ENCODE measurements around the gene BACE1. TPM values are rescaled to one million over a fixed set of nuclear protein-coding genes. Genes with fewer than 3 reads are reported as not detected.
"Not testable (repeated sequence)": the region's sequence is repeated elsewhere in the genome, so short reads cannot be mapped to it uniquely, and the experiment has no call there.

Gene BACE1
- total RNA-seq, 2 experiments from 2014 or later, result 1.1 to 2.6 TPM

DNA sequence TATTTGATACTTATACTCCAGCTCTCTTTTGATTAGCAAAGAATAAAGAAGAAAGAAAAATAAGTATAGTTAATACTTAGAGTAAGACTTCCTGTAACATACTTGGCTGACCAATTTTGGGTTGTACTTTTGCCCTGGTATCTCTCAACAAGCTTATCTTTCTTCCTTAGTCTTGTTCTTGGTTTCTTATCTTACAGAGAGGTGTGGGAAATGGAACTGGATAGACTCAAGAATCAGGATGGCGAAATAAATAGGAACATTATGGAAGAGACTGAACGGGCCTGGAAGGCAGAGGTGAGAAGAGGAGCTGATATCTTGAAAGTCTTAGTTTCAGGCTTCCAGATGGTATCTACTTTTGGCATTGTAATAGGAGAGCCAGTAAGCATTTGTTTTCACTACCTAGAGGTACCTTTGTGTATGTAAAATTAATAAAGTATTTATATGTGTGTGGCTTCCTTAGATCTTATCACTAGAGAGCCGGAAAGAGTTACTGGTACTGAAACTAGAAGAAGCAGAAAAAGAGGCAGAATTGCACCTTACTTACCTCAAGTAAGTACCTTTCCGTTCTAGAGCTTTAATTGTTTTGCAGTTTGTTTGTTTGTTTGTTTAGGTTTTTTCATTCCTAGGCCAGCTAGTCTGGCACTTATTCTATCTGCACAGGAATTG, 36.2 kb downstream of the BACE1 start:
- Mint-ChIP-seq H3K4me3 (no peak overlapping the region), H3K27ac (peak overlapping the region; percentile 75), H3K9me3 (no peaks in the 10 kb centered on the region), H3K36me3 (peaks cover 26% of the 10 kb centered on the region), H3K27me3 (no peaks in the 10 kb centered on the region), H3K4me1 (peaks cover 2% of the 10 kb centered on the region)
- no peak for DNase-seq
- POLR2A ChIA-PET, result no interaction called here
- ATAC-seq (ENCODE audit: low read depth), result peak; percentile 10

DNA sequence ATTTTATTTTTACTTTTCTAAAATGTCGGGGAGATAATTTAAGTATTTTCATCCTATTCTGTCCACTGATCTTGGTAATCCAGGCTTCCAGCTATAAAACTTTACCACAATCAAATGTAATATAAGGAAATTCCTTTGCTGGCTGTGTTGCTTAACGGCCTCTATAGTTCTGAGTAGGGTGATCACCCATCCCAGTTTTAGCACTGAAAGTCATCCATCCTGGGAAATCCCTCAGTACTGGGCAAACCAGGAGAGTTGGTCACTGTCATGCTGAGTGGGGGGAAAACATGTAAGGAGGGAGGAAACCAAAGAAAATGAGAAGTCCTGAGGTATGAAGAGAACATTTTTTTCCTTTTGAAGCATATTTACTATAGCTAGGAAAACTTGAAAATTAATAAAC, 37.7 kb downstream of the BACE1 start:
- Mint-ChIP-seq H3K9me3 (peaks cover 2% of the 10 kb centered on the region), H3K36me3 (peaks cover 28% of the 10 kb centered on the region), H3K27me3 (no peaks in the 10 kb centered on the region), H3K27ac (no peak overlapping the region), H3K4me3 (no peak overlapping the region), H3K4me1 (peaks cover 2% of the 10 kb centered on the region)
- ATAC-seq (ENCODE audit: low read depth) (no peak), DNase-seq (no peak)
- POLR2A ChIA-PET, result no interaction called here

DNA sequence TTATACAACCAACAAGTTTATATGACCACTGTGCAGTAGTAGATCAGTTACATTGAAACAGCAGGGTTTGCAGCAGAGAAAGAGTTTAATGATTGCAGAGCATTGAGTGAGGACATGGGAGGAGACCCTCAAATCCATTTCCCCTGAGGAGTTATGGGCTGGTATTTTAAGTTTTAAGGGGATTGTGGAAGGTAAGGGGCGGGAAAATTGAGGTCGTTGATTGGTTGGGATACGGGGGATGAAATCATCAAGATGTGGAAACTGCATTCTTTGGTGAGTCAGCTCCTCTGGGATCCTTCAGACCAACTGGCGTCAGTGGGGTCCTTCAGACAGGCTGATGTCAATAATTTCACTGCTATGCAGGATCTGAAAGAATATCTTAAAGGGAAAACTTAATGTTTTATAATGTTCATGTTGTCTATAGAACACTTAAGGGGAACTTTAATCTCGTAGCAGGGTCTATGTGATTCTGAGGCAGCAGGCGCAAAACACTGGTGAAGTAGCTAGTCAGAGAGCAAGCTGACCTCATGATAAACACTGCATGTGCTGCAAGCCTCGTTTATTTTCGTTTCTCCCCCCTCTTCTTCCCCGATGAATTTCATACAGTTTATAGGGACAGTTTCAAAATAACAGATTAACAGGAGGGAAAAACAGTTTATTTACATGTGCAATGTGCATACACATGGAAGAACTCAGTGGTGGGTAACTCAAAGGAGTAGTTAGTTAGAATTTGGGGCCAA, 42.3 kb downstream of the BACE1 start:
- H3K9me3 Mint-ChIP-seq, result peaks cover 3% of the 10 kb centered on the region
- ATAC-seq (ENCODE audit: low read depth), result no peak
- POLR2A ChIA-PET, result no interaction called here
- H3K4me1 Mint-ChIP-seq, result no peaks in the 10 kb centered on the region
- no peak overlapping the region for H3K4me3 Mint-ChIP-seq
- H3K27ac Mint-ChIP-seq, result no peak overlapping the region
- H3K27me3 Mint-ChIP-seq, result no peaks in the 10 kb centered on the region
- H3K36me3 Mint-ChIP-seq, result peaks cover 15% of the 10 kb centered on the region
- no peak for DNase-seq

DNA sequence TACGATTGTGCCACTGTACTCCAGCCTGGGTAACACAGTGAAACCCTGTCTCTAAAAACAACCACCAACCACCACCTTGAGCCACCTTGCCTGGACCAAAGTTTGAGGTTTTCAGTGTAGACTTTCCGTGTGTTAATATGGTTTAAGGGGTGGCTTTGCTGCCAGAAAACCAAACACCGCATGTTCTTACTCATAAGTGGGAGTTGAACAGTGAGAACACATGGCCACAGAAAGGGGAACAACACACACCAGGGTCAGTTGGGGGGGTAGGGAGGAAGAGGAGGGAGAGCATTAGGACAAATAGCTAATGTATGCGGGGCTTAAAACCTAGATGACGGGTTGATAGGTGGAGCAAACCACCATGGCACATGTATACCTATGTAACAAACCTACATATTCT, 43.9 kb downstream of the BACE1 start:
- H3K27ac Mint-ChIP-seq; H3K4me3 Mint-ChIP-seq; ATAC-seq (ENCODE audit: low read depth); H3K4me1 Mint-ChIP-seq; DNase-seq; H3K27me3 Mint-ChIP-seq; POLR2A ChIA-PET; H3K9me3 Mint-ChIP-seq: not testable (repeated sequence)
- peaks cover 15% of the 10 kb centered on the region for H3K36me3 Mint-ChIP-seq

DNA sequence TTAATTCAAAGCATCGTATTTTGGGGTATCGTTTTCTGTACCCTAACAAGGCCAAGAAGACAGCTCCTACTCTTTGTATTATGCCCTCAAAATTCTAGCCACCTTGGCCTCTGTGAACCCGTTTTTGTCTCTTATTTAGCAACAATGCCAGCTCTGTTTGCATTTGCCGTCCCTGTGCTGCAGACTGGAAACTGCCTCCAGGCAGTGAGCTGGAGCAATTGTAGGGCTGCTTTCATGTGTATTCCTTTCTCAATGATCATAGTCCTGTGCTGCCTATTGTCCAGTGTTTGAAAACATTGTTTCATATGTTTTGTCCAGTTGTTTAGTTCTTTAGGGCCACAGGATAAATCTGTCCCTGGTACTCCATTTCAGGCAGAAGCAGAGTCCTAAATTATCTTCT, 44.8 kb downstream of the BACE1 start:
- H3K4me1 Mint-ChIP-seq, result no peaks in the 10 kb centered on the region
- no peak overlapping the region for H3K27ac Mint-ChIP-seq
- POLR2A ChIA-PET, result no interaction called here

DNA sequence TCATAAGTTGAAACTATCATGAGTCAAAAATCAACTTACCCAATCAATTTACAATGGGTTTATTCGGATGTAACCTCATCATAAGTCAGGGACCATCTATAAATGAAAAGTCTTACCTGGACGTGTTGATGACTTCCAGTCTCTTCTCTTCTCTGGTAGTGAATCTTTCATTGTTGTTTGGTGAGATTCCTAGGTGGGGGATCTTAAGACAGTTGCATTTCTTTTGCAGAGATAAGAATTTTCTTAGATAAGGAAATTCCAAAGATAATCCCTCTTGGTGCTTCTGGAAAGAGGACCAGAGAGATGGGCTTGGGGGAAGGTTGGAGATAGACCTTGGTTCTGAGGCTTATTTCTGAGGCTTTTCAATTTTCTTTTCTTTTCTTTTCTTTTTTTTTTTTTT, 46.2 kb downstream of the BACE1 start:
- POLR2A ChIA-PET, result no interaction called here
- ATAC-seq (ENCODE audit: low read depth) (no peak), DNase-seq (no peak)
- H3K36me3 Mint-ChIP-seq, result peaks cover 12% of the 10 kb centered on the region
- no peak overlapping the region for H3K4me3 Mint-ChIP-seq
- H3K9me3 Mint-ChIP-seq, result peaks cover 3% of the 10 kb centered on the region
- H3K27ac Mint-ChIP-seq, result no peak overlapping the region
- H3K27me3 Mint-ChIP-seq, result no peaks in the 10 kb centered on the region
- H3K4me1 Mint-ChIP-seq, result no peaks in the 10 kb centered on the region

More for the DNA sequence above, 44.8 kb downstream of the BACE1 start:
- Mint-ChIP-seq H3K27me3 (no peaks in the 10 kb centered on the region), H3K4me3 (no peak overlapping the region), H3K36me3 (peaks cover 16% of the 10 kb centered on the region), H3K9me3 (peaks cover 3% of the 10 kb centered on the region)
- DNase-seq (no peak), ATAC-seq (ENCODE audit: low read depth) (no peak)

DNA sequence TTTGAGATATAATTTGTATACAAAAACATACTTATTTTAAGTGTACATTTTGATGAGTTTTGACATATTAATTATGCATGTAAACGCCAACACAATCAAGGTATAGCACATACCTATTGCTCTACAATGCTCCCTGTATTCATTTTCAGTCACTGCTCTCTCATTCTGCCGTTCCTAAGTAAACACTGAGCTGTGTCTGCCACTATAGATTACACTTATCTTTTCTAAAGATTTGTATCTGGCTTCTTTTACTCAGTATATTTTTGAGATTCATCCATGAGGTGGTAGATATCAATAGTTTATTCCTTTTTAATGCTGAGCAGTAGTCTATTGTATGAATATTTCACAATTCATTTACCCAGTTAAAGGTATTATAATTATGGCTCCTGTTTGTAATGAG, 50.3 kb downstream of the BACE1 start:
- no peak for DNase-seq
- peaks cover 3% of the 10 kb centered on the region for H3K36me3 Mint-ChIP-seq
- H3K9me3 Mint-ChIP-seq, result no peaks in the 10 kb centered on the region
- no peaks in the 10 kb centered on the region for H3K27me3 Mint-ChIP-seq
- no peak for ATAC-seq (ENCODE audit: low read depth)
- POLR2A ChIA-PET, result no interaction called here
- no peak overlapping the region for H3K4me3 Mint-ChIP-seq
- no peaks in the 10 kb centered on the region for H3K4me1 Mint-ChIP-seq
- no peak overlapping the region for H3K27ac Mint-ChIP-seq

DNA sequence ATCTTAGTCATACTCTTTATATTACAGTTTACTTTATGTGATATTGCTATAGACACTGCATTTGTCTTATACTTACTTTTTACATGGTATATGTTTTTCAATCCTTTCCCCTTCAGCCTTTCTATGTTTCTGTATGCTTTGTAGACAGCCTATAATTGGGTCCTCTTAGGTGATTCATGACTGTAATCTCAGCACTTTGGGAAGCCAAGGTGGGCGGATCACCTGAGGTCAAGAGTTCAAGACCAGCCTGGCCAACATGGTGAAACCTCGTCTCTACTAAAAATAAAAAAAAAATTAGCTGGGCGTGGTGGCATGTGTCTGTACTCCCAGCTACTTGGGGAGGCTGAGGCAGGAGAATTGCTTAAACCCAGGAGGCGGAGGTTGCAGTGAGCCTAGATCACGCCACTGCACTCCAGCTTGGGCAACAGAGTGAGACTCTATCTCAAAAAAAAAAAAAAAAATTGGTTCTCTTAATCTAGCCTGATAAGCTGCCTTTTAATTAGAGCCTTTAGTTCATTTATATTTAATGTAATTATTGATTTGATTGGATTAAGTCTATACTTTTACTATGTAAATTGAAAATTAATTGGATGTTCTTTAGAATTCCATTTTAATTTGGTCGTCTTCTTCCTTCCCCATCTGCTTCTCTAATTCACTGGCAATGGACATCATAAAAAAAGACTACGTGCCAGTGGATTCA, 51.3 kb downstream of the BACE1 start:
- not testable (repeated sequence) for H3K4me3 Mint-ChIP-seq

DNA sequence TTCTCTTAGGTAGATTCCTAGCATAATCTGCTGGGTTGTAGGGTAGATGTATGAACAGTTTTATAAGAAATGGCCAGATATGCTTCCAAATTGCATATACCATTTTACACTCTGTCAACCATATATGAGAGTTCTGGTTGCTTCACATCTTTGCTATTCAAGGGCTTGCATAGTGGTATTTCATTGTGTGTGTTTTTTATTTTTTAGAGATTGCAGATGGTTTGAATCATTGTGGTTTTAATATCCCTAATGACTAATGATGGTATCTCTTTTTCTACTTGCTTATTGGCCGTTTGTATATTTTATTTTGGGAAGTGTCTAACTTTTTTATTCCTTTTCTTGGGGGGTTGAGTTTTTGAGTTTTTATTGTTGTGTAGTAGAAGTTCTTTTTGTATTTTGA, 56.6 kb downstream of the BACE1 start:
- H3K27me3 Mint-ChIP-seq, result no peaks in the 10 kb centered on the region
- POLR2A ChIA-PET, result no interaction called here
- no peak overlapping the region for H3K4me3 Mint-ChIP-seq
- H3K27ac Mint-ChIP-seq, result no peak overlapping the region
- DNase-seq (no peak), ATAC-seq (ENCODE audit: low read depth) (no peak)
- peaks cover 14% of the 10 kb centered on the region for H3K36me3 Mint-ChIP-seq
- no peaks in the 10 kb centered on the region for H3K9me3 Mint-ChIP-seq
- peaks cover 5% of the 10 kb centered on the region for H3K4me1 Mint-ChIP-seq

More for the DNA sequence above, 51.3 kb downstream of the BACE1 start:
- POLR2A ChIA-PET; H3K9me3 Mint-ChIP-seq; H3K27ac Mint-ChIP-seq; H3K36me3 Mint-ChIP-seq; ATAC-seq (ENCODE audit: low read depth); DNase-seq; H3K4me1 Mint-ChIP-seq; H3K27me3 Mint-ChIP-seq: not testable (repeated sequence)

DNA sequence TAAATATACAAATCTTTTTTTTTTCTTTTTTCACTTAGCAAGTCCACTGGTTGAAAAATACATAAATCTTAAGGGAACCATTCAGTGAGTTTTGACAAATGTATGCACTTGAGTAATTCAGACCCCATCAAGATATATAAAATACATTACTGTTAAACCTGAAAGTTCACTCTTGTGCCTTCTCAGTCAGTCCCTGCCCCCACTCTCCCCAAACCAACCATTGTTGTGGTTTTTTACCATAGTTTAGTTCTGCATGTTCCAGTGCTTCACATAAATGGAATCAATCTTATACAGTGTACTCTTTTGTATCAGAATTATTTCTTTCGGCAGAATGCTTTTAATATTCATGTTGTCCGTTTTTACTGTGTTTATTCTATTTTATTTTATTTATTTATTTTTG, 57.5 kb downstream of the BACE1 start:
- no peak for ATAC-seq (ENCODE audit: low read depth)
- Mint-ChIP-seq H3K9me3 (no peaks in the 10 kb centered on the region), H3K27ac (no peak overlapping the region), H3K4me1 (peaks cover 5% of the 10 kb centered on the region), H3K27me3 (no peaks in the 10 kb centered on the region), H3K4me3 (no peak overlapping the region), H3K36me3 (peaks cover 17% of the 10 kb centered on the region)
- DNase-seq, result no peak
- POLR2A ChIA-PET, result no interaction called here

DNA sequence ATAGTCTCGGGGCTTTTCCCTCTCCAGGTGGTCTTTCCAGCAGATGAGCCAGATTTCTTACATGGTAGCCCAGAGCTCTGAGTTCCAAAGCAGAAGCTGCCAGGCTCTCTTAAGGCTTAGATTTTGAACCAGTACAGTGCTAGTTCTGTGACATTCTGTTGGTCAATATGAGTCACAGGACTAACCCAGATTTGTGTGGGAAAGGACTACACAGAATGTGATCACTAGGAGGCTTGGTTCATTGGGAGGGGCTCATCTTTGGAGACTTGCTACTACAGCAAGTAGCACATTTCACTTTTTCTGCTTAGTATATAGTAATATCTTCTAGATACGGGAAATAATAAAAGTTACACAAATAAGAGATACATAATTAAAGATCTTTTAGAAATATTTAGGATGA, 59.5 kb downstream of the BACE1 start:
- POLR2A ChIA-PET, result no interaction called here
- DNase-seq (no peak), ATAC-seq (ENCODE audit: low read depth) (no peak)
- H3K36me3 Mint-ChIP-seq, result peaks cover 17% of the 10 kb centered on the region
- H3K27ac Mint-ChIP-seq, result no peak overlapping the region
- H3K9me3 Mint-ChIP-seq, result no peaks in the 10 kb centered on the region
- H3K4me1 Mint-ChIP-seq, result peaks cover 9% of the 10 kb centered on the region
- no peak overlapping the region for H3K4me3 Mint-ChIP-seq
- H3K27me3 Mint-ChIP-seq, result no peaks in the 10 kb centered on the region

DNA sequence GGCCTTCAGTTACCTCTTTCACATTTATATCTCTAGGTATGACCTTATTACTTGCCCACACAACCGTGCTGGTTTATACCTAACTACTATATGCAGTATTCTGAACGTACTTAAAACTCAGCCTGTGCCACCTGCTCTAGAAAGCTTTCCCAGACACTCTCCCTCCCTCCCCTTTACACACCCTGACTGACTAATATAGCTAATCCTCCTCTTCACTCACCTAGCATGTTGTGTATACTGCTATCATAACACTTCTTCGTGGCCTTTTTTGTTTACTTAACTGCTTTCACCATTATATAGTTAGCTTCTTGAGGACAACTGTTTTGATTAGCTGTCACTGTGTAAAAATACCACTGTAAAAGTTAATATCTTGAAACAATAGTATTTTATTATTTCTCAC, 60.1 kb downstream of the BACE1 start:
- peaks cover 17% of the 10 kb centered on the region for H3K36me3 Mint-ChIP-seq
- DNase-seq, result no peak
- POLR2A ChIA-PET, result no interaction called here

DNA sequence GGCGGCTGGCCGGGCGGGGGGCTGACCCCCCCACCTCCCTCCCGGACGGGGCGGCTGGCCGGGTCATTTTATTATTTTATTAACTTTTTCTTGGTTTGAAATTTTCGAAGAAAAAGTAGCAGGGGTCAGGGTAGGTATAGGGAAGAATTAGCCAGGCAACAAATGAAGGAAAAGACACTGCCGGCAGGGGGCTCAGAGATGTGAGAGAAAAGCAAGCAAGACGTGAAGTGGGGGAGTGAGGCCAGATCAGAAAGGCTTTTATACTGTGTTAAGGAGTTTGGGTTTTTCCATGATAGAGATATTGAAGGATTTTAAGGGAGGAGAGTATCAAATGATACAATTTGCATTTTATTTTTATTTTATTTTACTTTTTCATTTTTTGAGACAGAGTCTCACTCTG, 64.5 kb downstream of the BACE1 start:
- POLR2A ChIA-PET, result no interaction called here
- Mint-ChIP-seq H3K36me3 (peaks cover 15% of the 10 kb centered on the region), H3K27ac (no peak overlapping the region), H3K4me3 (no peak overlapping the region), H3K4me1 (peaks cover 9% of the 10 kb centered on the region), H3K9me3 (no peaks in the 10 kb centered on the region), H3K27me3 (no peaks in the 10 kb centered on the region)
- ATAC-seq (ENCODE audit: low read depth), result no peak
- no peak for DNase-seq

More for the DNA sequence above, 60.1 kb downstream of the BACE1 start:
- H3K4me3 Mint-ChIP-seq, result no peak overlapping the region
- ATAC-seq (ENCODE audit: low read depth), result no peak
- H3K9me3 Mint-ChIP-seq, result no peaks in the 10 kb centered on the region
- H3K27me3 Mint-ChIP-seq, result no peaks in the 10 kb centered on the region
- H3K4me1 Mint-ChIP-seq, result peaks cover 11% of the 10 kb centered on the region
- H3K27ac Mint-ChIP-seq, result no peak overlapping the region

DNA sequence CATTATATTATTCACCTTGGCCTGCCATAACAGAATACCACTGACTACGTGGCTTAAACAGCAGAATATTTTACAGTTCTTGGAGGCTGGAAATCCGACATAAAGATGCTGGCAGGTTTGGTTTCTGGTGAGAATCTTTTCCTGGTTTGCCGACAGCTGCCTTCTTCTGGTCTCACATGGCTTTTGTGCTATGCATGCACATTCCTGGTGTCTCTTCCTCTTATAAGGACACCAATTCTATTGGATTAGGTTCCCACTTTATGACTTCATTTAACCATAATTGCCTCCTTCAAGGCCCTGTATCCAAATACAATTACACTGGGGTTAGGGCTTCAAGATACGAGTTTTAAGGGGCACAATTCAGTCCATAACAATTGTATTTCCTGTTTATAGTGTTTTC, 66.5 kb downstream of the BACE1 start:
- H3K27me3 Mint-ChIP-seq, result no peaks in the 10 kb centered on the region
- no peak overlapping the region for H3K4me3 Mint-ChIP-seq
- peaks cover 5% of the 10 kb centered on the region for H3K4me1 Mint-ChIP-seq
- no peak for ATAC-seq (ENCODE audit: low read depth)
- peaks cover 16% of the 10 kb centered on the region for H3K36me3 Mint-ChIP-seq
- POLR2A ChIA-PET, result no interaction called here
- no peaks in the 10 kb centered on the region for H3K9me3 Mint-ChIP-seq
- no peak overlapping the region for H3K27ac Mint-ChIP-seq
- DNase-seq, result no peak

All from activated naive CD8-positive, alpha-beta T cell treated with anti-CD3 and anti-CD28 coated beads, Interleukin-2, amount 10 ng/mL, durations not matched to agents 7 days and 5 days (primary cell).